RWPE1 (cell line): ENCODE data around the gene SMG9.
A peak's percentile ranks its signal among the peaks of the same experiment; 100 is the strongest.

ENCODE experiments used
- CTCF ChIA-PET: fragments of 350-600 bp; sonication (Branson Sonifier 250); formaldehyde crosslinking; extraction: SDS; loops from one replicate; lab custom pipeline; 2021; lab: Yijun Ruan, JAX
- POLR2A ChIA-PET: fragments of 400-600 bp; formaldehyde crosslinking; extraction: SDS; loops from one replicate; lab custom pipeline; 2020; ENCODE audit warnings: antibody characterized with exemption; ENCODE audit not compliant: low non-redundant PET; lab: Yijun Ruan, JAX
- DNase-seq: peaks from one replicate; pipeline ENCODE4 v3.0.0; 2012; ENCODE audit warnings: low spot score
- H3K27ac ChIP-seq: fragments of 450-650 bp; 2 replicates; pipeline ENCODE4 v1.5.1; 2017
- TF ChIP-seq, protein P1 (sequence below): fragments of 450-650 bp; conservative IDR thresholded peaks from 2 replicates; pipeline ENCODE4 v1.5.1; 2017; ENCODE audit warnings: low read depth, mild to moderate bottlenecking

The SMG9 gene

GRCh38 chr19:43747557-43748204 lies 7.1 kb downstream of the SMG9 start:
- ChIA-PET POLR2A (no interaction called here), CTCF (interaction anchor here (0.5 kb wide), 1 partner anchor 60 kb away, joined by 3 read pairs; no protein-coding TSS in a partner anchor)
- H3K27ac ChIP-seq: peak overlapping the region; percentile 37
- TF ChIP-seq, protein P1, sequence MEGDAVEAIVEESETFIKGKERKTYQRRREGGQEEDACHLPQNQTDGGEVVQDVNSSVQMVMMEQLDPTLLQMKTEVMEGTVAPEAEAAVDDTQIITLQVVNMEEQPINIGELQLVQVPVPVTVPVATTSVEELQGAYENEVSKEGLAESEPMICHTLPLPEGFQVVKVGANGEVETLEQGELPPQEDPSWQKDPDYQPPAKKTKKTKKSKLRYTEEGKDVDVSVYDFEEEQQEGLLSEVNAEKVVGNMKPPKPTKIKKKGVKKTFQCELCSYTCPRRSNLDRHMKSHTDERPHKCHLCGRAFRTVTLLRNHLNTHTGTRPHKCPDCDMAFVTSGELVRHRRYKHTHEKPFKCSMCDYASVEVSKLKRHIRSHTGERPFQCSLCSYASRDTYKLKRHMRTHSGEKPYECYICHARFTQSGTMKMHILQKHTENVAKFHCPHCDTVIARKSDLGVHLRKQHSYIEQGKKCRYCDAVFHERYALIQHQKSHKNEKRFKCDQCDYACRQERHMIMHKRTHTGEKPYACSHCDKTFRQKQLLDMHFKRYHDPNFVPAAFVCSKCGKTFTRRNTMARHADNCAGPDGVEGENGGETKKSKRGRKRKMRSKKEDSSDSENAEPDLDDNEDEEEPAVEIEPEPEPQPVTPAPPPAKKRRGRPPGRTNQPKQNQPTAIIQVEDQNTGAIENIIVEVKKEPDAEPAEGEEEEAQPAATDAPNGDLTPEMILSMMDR: no peak
- DNase-seq: no peak

GRCh38 chr19:43743059-43743458 lies 11.7 kb downstream of the SMG9 start:
- no peak overlapping the region for H3K27ac ChIP-seq
- TF ChIP-seq, protein P1: no peak
- ChIA-PET CTCF (interaction anchor here (0.9 kb wide), 1 partner anchor 67 kb away, joined by 4 read pairs; no protein-coding TSS in a partner anchor), POLR2A (no interaction called here)
- DNase-seq: no peak

DNA sequence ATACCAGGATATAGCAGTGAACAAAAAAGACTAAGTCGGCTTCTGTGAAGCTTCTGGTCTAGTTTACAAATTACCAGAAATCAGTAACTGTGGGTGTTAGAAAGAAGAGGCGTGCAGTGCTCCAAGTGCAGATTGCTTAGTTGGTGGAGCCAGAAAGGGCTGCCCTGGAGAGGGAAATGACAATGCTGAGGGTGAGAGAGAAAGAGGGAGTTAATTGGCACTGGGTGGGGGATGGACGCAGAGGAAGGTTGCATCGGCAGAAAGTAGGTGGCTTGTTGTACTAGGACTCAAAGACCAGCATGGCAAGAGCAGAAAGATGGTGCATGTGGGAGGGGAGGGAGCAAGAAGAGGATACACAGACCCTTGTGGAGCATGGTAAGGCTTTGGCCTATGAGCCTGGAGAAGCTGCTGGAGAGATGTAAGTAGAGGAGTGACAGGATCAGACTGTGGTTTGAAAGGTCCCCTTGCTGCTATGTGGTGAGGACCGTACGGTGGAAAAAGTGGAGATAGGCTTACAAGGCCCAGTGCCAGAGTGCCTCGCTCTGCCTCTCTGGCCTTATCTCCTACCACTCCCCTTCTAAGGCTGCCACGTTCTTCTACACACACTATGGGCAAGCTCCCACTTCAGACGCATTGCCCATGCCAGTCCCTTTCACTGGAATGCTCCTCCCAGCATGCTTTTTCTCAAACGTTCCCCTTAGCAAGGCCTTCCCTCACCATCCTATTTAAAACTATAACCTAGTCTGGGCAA lies 13.5 kb downstream of the SMG9 start:
- ChIA-PET POLR2A (no interaction called here), CTCF (interaction anchor here (0.7 kb wide), 1 partner anchor 181 kb away, joined by 3 read pairs; no protein-coding TSS in a partner anchor)
- DNase-seq: no peak
- TF ChIP-seq, protein P1: no peak
- peak overlapping the region; percentile 41 for H3K27ac ChIP-seq

GRCh38 chr19:43739439-43740235 lies 15.1 kb downstream of the SMG9 start:
- TF ChIP-seq, protein P1: no peak
- CTCF ChIA-PET: interaction anchor here (0.9 kb wide), 1 partner anchor 45 kb away, joined by 3 read pairs; no protein-coding TSS in a partner anchor
- POLR2A ChIA-PET: interaction anchor here (0.6 kb wide), 1 partner anchor 7 kb away, joined by 3 read pairs; no protein-coding TSS in a partner anchor
- peak; percentile 66 for DNase-seq
- peak overlapping the region; percentile 73 for H3K27ac ChIP-seq

DNA sequence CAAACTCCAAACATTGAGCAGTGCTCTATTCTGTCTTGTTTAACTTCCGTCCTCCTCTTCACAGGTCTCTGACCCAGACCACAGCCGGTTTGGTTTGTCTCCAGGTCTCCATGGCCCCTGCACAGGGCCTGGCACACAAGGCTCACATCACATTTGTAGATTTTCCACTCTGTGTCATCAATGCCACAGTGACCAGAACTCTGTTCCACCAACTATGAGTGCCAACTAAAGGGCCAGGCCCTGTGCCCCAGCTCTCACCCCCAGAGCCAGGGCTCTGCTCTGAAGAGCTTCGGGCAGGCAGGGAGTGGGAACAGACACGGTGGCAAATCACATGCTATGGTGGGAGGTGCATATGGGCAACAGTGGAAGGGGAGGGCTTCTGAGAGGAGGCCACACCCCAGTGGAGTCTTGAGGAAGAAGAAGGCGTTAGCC lies 16.0 kb downstream of the SMG9 start:
- TF ChIP-seq, protein P1: no peak
- ChIA-PET CTCF (no interaction called here), POLR2A (no interaction called here)
- peak overlapping the region; percentile 73 for H3K27ac ChIP-seq
- DNase-seq: no peak

DNA sequence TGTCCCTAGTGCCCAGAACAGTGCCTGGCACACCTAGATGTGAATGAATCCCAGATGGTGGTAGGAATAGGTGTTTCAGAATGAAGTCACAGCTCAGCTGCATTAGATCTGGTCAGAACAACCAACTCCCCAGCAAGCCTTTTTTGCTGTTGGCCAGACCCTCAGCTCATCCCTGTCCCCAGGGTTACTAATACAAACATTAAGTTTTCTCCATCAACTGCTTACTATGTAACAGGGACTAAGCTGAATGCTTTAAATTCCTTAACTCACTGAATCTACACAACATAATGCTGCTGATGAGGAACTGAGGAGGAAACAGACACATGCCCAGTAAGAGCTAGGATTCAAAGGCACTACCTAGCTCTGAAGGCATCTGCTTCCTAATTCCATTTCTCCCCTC lies 18.8 kb downstream of the SMG9 start:
- TF ChIP-seq, protein P1: no peak
- POLR2A ChIA-PET: no interaction called here
- CTCF ChIA-PET: interaction anchor here (1.0 to 1.1 kb wide), 2 partner anchors 9 to 49 kb away, joined by 4 to 5 read pairs; no protein-coding TSS in a partner anchor
- H3K27ac ChIP-seq: no peak overlapping the region
- no peak for DNase-seq
